Kidney capillary endothelial cell (primary cell): ENCODE measurements around the gene PRM3.
"Not testable (repeated sequence)": the region's sequence is repeated elsewhere in the genome, so short reads cannot be mapped to it uniquely, and the experiment has no call there.

Experiments used
- DNase-seq: peaks from one replicate; pipeline ENCODE4 v3.0.0-alpha.2; 2018; ENCODE audit warnings: low spot score

Gene PRM3

GRCh38 chr16:11303405-11304138 lies 30.1 kb upstream of the PRM3 start:
- no peak for DNase-seq

DNA sequence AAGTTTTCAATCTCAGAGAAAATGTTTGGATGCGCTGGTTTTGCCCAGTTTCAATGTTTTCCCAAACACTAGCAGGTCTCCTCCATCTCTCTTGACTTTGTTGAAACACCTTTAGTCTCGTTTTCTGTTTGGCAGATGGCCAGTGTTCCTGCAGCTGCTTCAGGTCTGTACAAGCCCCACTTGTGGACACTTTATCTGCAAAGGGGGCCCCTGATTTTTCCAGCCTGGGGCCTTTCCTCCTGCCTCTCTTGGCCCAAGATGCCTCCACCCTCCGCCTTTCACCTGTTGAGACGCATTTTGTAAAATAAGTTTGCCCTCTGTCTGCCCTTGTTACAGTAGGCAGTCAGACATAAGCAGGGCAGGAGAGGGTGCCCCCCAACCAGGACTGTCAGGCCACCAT lies 29.5 kb upstream of the PRM3 start:
- DNase-seq, result no peak

DNA sequence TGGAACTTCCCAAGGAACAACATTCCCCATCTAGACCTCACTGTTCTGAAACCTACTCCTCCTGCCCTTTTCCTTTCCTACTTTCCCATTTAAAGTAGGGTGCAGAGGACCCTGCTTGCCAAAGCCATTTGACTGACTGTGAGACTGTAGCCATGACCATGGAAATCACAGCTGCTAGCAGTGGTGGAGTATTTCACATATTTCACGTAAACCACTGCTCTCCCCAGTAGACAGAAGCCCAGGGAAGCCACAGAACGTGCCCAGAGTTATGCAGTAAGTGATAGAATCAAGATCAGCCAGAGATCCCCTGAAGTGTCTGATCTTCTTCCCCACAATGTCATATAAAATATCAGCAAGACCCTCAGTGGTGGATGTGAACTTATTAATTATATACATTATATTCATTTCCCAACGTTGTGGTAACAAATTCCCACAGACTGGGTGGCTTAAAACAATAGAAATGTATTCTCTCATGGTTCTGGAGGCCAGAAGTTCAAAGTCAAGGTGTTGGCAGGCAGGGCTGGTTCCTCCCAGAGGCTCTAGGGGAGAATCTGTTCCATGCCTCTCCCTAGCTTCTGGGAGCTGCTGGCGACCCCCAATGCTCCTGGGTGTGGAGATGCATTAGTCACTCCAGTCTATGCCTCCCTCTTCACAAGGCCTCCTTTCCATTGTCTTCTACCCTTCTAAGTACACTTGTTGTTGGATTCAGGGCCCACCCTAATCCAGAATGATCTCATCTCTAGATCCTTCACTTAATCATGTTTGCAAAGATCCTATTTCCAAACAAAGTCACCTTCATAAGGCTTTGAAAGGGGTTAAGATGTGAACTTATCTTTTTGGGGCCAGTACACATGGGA lies 28.4 kb upstream of the PRM3 start:
- DNase-seq, result no peak

- no peak for DNase-seq
These were observed 27.1 kb upstream of the PRM3 start for GRCh38 chr16:11300560-11300892.

DNA sequence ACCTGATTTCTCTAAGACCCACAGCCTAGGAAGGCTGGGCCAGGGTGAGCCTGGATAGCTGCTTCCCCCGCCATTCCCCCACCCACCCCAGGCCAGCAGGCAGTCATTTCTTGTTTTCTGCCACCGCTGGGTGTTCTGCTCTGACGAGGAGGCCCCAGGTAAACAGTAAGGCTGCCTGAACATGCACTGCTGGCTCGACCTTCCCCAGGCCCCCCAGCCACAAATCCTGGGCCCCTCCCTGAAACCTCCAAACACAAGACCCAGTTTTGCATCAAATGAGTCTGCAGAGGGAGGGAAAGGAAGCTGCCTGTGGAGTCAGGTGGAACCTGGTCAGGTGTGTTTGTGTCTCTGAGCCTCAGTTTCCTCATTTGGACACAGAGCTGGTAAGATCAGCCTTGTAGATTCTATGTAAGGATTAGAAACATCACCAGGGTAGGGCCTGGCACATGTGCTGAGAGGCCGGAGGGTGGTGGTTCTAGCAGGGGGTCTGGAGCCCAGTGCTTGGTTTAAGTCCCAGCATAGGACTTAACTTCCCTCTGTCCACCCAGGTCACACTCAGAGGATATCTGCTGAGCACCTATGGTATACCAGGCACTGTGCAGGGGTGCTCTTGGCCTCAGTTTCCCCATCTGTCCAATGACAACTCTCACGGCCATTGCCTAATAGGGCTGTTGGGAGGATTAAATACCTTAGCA lies 26.6 kb upstream of the PRM3 start:
- DNase-seq, result no peak

GRCh38 chr16:11298950-11299547 lies 25.6 kb upstream of the PRM3 start:
- DNase-seq, result not testable (repeated sequence)

GRCh38 chr16:11298143-11298900 lies 24.9 kb upstream of the PRM3 start:
- no peak for DNase-seq

DNA sequence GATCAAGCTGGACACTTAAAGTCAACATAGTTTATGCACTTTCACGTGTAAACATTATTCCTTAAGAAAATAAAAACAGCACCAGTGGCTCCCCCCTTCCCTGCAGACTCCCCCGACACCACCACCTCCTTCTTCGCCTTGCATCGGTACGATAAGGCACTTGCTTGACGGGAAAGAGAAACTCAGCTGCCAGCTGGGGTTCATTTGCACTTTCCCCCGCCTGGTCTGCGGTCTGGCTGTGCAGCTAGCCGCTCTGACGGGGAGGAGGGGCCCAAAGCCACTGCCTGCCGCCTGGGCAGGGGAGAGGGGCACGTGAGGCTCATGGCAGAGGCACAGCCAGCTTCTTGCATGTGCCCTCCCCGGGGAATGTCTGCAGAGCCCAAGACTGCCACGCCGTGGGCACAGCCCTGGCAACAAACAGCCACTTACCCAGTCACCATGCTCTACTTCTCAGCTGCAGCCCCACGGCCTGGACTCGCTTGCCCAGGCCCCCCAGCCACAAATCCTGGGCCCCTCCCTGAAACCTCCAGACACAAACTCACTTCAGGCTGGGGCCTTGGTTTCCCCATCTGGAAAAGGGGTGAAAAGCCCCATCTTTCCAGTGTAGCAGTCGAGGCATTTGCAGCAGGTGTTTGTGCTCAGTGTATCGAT lies 24.2 kb upstream of the PRM3 start:
- DNase-seq, result no peak

- DNase-seq, result no peak
These were observed 23.5 kb upstream of the PRM3 start for GRCh38 chr16:11296706-11297491.

- DNase-seq, result no peak
These were observed 22.9 kb upstream of the PRM3 start for GRCh38 chr16:11296351-11296705.

GRCh38 chr16:11295672-11296071 lies 22.2 kb upstream of the PRM3 start:
- no peak for DNase-seq

GRCh38 chr16:11292076-11292748 lies 18.8 kb upstream of the PRM3 start:
- no peak for DNase-seq

DNA sequence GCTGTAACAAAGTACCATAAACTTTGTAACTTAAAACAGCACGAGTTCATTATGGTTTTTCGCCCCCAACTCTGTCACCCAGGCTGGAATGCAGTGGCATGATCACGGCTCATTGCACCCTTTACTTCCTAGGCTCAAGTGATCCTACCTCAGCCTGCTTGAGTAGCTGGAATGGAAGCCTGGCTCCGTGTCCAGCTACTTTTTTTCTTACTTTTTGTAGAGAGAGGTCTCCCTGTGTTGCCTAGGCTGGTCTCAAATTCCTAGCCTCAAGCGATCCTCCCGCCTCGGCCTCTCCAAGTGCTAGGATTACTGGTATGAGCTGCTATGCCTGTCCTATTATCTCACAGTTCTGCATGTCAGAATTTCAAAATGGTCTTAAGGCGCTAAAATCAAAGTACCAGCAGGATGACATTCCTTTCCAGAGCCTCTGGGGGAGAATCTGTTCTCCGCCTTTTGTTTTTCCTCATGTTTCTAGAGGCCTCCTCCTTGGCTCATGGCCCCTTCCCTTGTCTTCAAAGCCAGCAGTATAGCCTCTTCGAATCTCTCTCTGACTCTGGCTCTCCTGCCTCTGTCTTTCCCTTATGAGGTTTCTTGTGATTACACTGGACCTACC lies 17.8 kb upstream of the PRM3 start:
- DNase-seq, result no peak

DNA sequence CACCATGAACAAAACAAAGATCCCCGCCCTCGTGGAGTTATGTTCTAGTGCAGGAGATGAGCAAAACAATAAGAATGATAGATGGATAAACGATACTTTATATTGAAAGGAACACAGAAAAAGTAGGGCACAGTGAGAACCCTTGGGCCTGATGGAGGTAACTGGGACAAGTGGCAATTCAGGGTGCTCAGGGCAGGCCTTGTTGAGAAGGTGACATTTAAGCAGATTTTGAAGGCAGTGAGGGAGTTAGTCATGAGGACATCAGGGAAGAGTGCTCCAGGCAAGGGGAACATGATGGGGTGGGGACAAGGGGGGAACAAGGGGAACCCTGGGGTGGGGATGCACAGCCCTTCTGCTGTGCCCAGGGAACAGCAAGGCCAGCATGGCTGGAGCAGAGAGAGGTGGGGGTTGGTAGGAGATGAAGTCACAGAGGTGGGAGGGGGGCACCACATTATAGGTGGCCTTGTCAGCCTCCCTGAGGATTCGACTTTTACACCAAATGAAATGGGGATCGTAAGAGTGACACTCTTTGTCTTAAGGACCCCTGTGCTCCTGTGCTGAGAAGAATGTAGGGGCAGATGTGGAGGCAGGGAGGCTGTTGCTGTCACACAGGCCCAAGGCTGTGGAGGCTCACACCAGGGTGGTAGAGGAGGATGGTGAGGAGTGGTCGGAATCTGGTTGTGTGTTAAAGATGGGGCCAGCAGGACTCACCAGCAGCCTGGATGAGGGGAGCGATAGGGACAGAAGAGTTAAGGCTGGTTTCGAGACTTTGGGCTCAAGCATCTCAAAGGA lies 16.9 kb upstream of the PRM3 start:
- no peak for DNase-seq

DNA sequence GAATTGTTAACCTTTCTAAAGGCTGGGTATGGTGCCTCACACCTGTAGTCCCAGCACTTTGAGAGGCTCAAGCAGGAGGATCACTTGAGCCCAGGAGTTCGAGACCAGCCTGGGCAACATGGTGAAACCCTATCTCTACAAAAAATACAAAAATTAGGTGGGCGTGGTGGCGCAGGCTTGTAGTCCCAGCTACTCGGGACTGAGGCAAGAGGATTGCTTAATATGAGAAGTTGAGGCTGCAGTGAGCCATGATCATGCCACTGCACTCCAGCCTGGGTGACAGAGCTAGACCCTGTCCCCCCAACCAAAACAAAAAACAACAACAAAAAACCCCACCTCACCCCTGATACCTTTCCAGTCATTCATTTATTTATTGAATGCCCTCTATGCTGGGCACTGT lies 16.3 kb upstream of the PRM3 start:
- not testable (repeated sequence) for DNase-seq

- DNase-seq, result no peak
These were observed 15.8 kb upstream of the PRM3 start for GRCh38 chr16:11289202-11289601.

- no peak for DNase-seq
These were observed 12.4 kb upstream of the PRM3 start for GRCh38 chr16:11285842-11286241.

DNA sequence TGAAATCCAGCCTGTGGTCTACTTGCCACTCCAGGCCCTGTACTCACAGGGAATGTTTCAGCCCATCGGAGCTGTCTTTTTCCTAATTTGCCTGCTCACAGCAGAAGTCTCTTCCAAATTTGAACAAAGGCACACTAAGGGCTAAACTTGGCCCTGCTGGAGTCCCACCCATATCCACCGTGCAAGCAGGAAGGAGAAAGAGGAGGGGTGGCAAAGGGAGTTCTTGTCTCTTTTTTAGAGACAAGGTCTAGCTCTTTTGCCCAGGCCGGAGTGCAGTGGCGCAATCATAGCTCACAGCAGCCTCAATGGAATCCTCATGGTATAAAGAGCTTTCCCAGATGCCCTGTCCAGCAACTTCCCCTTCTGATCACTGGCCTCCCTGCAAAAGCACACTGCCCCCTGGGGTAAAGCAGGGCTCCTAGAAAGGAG lies 10.4 kb upstream of the PRM3 start:
- DNase-seq, result no peak
